ENCODE results near the gene PHC3. TPM values are rescaled to one million over a fixed set of nuclear protein-coding genes. Genes with fewer than 3 reads are reported as not detected.

Gene PHC3
- total and polyA plus RNA-seq, 2 experiments from 2014 or later, result 24.5 to 25.2 TPM

DNA sequence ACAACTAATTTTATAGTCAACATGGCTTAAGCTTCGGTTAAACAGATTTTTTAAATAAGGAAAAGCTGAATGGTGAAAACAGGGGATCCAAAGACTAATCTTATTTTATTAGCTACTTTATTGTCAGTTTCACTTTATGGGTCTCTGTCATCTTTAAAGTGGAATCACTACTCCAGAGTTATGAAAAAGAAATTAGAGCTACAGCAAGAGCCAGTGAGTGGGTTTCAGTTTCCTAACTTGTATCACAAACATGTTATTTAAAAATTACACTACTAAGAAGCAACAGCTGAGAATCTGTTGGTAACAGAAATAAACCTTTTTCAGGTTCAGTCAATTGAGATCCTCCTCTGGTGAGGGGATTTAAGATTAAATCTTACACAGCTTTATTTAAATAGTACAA is 10.0 kb downstream of the PHC3 start:
- Histone ChIP-seq H3K27ac (no peak overlapping the region), H3K27me3 (no peaks in the 10 kb centered on the region), H3K36me3 (peaks cover 61% of the 10 kb centered on the region), H3K4me1 (ENCODE audit: low read depth) (no peaks in the 10 kb centered on the region), H3K4me3 (no peak overlapping the region), H3K9me3 (ENCODE audit: low read depth) (no peaks in the 10 kb centered on the region)
- TF ChIP-seq, protein P1, sequence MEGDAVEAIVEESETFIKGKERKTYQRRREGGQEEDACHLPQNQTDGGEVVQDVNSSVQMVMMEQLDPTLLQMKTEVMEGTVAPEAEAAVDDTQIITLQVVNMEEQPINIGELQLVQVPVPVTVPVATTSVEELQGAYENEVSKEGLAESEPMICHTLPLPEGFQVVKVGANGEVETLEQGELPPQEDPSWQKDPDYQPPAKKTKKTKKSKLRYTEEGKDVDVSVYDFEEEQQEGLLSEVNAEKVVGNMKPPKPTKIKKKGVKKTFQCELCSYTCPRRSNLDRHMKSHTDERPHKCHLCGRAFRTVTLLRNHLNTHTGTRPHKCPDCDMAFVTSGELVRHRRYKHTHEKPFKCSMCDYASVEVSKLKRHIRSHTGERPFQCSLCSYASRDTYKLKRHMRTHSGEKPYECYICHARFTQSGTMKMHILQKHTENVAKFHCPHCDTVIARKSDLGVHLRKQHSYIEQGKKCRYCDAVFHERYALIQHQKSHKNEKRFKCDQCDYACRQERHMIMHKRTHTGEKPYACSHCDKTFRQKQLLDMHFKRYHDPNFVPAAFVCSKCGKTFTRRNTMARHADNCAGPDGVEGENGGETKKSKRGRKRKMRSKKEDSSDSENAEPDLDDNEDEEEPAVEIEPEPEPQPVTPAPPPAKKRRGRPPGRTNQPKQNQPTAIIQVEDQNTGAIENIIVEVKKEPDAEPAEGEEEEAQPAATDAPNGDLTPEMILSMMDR (IDR thresholded peaks at IDR 0.05; ENCODE audit: low read depth, low read length), result no peak
- DNase-seq (ENCODE audit: low read depth in 1 of 2, low spot score in 1 of 2), result no peak

DNA sequence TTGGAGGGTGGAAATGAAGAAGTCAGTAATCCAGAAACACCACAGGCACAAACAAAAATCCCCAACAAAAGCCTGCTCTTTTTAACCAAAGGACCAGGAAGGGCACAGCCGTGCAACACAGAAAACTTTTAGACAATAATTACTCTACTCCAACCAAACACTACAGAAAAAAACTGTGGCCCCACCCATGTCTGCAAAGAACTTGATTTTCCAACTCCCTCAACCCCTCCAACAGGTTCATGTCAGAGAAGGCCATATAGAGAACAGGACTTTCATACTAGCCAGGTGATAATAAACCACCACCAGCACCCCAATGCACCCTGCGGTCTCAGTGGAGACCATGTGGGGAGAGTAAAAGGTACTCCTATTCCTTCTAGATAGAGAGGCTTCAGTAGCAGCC is 16.8 kb downstream of the PHC3 start:
- H3K27ac ChIP-seq, result no peak overlapping the region
- H3K27me3 ChIP-seq, result no peaks in the 10 kb centered on the region
- no peaks in the 10 kb centered on the region for H3K4me1 ChIP-seq (ENCODE audit: low read depth)
- H3K9me3 ChIP-seq (ENCODE audit: low read depth), result no peaks in the 10 kb centered on the region
- H3K4me3 ChIP-seq, result no peak overlapping the region
- TF ChIP-seq, protein P1 (IDR thresholded peaks at IDR 0.05; ENCODE audit: low read depth, low read length), result no peak
- DNase-seq (ENCODE audit: low read depth in 1 of 2, low spot score in 1 of 2), result no peak
- peaks cover 20% of the 10 kb centered on the region for H3K36me3 ChIP-seq

DNA sequence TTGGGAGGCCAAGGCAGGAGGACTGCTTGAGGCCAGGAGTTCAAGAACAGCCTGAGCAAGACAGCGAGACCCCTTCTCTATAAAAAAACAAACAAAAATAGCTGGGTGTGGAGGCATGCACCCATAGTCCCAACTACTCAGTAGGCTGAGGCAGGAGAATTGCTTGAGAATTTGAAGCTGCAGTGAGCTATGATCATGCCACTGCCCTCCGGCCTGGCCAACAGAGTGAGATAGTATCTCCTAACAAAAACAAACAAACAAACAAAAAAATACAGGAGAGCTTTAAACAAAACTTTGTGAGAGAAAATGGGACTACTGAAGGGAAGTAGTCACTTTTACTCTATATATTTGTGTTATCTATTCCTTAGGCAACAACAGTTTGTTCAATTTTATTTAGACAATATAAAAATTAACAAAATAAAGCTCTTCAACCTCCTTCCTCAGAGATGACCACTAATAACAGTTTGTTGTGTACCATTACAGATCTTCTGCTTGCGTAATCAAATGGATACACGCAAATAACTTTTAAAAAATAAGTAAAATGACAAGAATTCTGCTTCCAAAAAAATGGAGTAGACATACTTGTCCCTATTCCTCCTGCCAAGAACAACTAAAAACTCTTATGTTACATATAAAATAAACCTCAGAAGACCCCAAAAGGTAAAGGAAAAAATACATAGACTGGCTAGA is 17.4 kb downstream of the PHC3 start:
- no peak for DNase-seq (ENCODE audit: low read depth in 1 of 2, low spot score in 1 of 2)
- Histone ChIP-seq H3K27ac (no peak overlapping the region), H3K4me1 (ENCODE audit: low read depth) (no peaks in the 10 kb centered on the region), H3K4me3 (no peak overlapping the region), H3K27me3 (no peaks in the 10 kb centered on the region), H3K36me3 (peaks cover 19% of the 10 kb centered on the region), H3K9me3 (ENCODE audit: low read depth) (no peaks in the 10 kb centered on the region)
- TF ChIP-seq, protein P1 (IDR thresholded peaks at IDR 0.05; ENCODE audit: low read depth, low read length), result no peak

DNA sequence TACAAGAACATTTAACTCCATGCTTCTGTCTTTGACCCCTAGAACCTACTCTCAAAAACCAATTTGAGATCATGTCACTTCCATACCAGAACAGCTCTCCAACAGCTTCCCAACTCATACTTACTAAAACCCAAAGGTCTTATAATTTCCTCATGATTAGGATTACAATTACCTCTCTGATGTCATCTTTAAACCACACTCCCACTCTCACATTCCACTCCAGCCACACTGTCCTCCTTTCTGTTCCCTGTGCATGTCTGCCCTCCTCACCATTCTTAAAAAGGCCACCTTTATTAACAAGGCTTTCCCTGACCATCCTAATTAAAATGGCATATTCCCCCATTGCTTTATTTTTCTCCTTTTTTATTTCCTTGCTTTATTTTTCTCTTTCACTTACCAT is 18.9 kb downstream of the PHC3 start:
- Histone ChIP-seq H3K27ac (no peak overlapping the region), H3K36me3 (peaks cover 14% of the 10 kb centered on the region)
- DNase-seq (ENCODE audit: low read depth in 1 of 2, low spot score in 1 of 2), result peak in 1 of 2 donors; percentile 37

DNA sequence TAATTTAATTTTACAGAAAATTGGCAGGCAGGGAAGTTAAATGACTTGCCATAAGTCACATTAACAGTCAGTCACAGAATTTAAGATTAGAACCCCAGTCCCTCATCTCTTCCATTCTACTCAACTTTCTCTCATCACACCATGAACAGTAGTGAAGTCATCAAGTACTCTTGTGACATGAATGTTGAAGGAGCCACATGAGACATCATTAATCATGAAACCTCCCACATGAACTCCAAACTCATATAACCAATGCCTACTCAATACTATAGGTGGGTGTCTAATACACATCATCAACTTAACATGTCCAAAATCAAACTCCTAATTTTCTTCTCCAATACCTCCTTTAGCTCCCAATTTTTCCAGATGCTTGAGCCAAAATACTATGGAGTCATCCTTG is 19.5 kb downstream of the PHC3 start:
- no peak overlapping the region for H3K27ac ChIP-seq
- H3K27me3 ChIP-seq, result no peaks in the 10 kb centered on the region
- TF ChIP-seq, protein P1 (IDR thresholded peaks at IDR 0.05; ENCODE audit: low read depth, low read length), result no peak
- H3K4me3 ChIP-seq, result no peak overlapping the region
- peaks cover 17% of the 10 kb centered on the region for H3K36me3 ChIP-seq
- H3K4me1 ChIP-seq (ENCODE audit: low read depth), result no peaks in the 10 kb centered on the region
- no peak for DNase-seq (ENCODE audit: low read depth in 1 of 2, low spot score in 1 of 2)
- no peaks in the 10 kb centered on the region for H3K9me3 ChIP-seq (ENCODE audit: low read depth)

More for the DNA sequence above, 18.9 kb downstream of the PHC3 start:
- no peak overlapping the region for H3K4me3 ChIP-seq
- no peaks in the 10 kb centered on the region for H3K9me3 ChIP-seq (ENCODE audit: low read depth)
- TF ChIP-seq, protein P1 (IDR thresholded peaks at IDR 0.05; ENCODE audit: low read depth, low read length), result no peak
- H3K4me1 ChIP-seq (ENCODE audit: low read depth), result no peaks in the 10 kb centered on the region
- H3K27me3 ChIP-seq, result no peaks in the 10 kb centered on the region

Data from cardiac muscle cell (in vitro differentiated cells and primary cell).